ENCODE data around the gene TMIGD3. TPM values are rescaled to one million over a fixed set of nuclear protein-coding genes. Genes with fewer than 3 reads are reported as not detected.

Gene TMIGD3
- total RNA-seq, 3 donors from 2014 or later (not counting 1 experiment from before 2014, with no cell fraction given) = 1.0 TPM; not detected in 2

- no peaks in the 10 kb centered on the region for H3K36me3 Mint-ChIP-seq
- DNase-seq = no peak
- no peaks in the 10 kb centered on the region for H3K9me3 Mint-ChIP-seq
- intact Hi-C loops (cut with micrococcal nuclease) = no loop called here
- peak overlapping the region; percentile 99 for H3K4me3 Mint-ChIP-seq
- peaks cover 83 to 85% of the 10 kb centered on the region in 2 donors for H3K4me1 Mint-ChIP-seq
- Histone ChIP-seq H3K36me3 (ENCODE audit: control insufficient read depth, insufficient read depth, low read length) (peaks cover 31% of the 10 kb centered on the region), H3K4me1 (ENCODE audit: control insufficient read depth, insufficient read depth, low read length) (peaks cover 20% of the 10 kb centered on the region), H3K27me3 (ENCODE audit: control insufficient read depth, insufficient read depth, low read length) (no peaks in the 10 kb centered on the region), H3K9me3 (ENCODE audit: control insufficient read depth, insufficient read depth, low read length) (no peaks in the 10 kb centered on the region), H3K27ac (ENCODE audit: low read length) (peak overlapping the region; percentile 73), H3K4me3 (ENCODE audit: low read length) (peak overlapping the region; percentile 89)
- no peaks in the 10 kb centered on the region for H3K27me3 Mint-ChIP-seq (ENCODE audit: low read depth in 2 of 2)
- ATAC-seq = no peak
- no peak for TF ChIP-seq CTCF (IDR thresholded peaks at IDR 0.05)
- WGBS (ENCODE audit: insufficient coverage) = 73% methylated on average over 2 of the region's 3 CpGs
- H3K27ac Mint-ChIP-seq = peak overlapping the region; percentile 97 to 100
Measured at GRCh38 chr1:111450185-111450584, 53.2 kb downstream of the TMIGD3 start.

- Mint-ChIP-seq H3K27me3 (ENCODE audit: low read depth in 2 of 2) (no peaks in the 10 kb centered on the region), H3K27ac (peak overlapping the region; percentile 97 to 100)
Measured at GRCh38 chr1:111449703-111450017, 53.8 kb downstream of the TMIGD3 start.

GRCh38 chr1:111448918-111449702 is 54.3 kb downstream of the TMIGD3 start, which contains the start of the genes ATP5PB and WDR77:
Gene ATP5PB, plus strand, starts transcription at chr1:111449464. Its CDS starts 78 bp downstream, at chr1:111449542.
Gene WDR77, minus strand, starts transcription at chr1:111449256. Its CDS starts 87 bp downstream, at chr1:111449169.
- under 1% methylated on average over 51 of the region's 54 CpGs for WGBS (ENCODE audit: insufficient coverage)
- Mint-ChIP-seq H3K27me3 (ENCODE audit: low read depth in 2 of 2) (no peaks in the 10 kb centered on the region), H3K4me3 (peak within 1 kb of the TSS; percentile 99), H3K36me3 (peaks cover 7% of the 10 kb centered on the region), H3K27ac (peak within 1 kb of the TSS; percentile 97 to 100), H3K4me1 (peaks cover 72 to 75% of the 10 kb centered on the region in 2 donors), H3K9me3 (no peaks in the 10 kb centered on the region)
- H3K9me3 ChIP-seq (ENCODE audit: control insufficient read depth, insufficient read depth, low read length) = no peaks in the 10 kb centered on the region
- H3K36me3 ChIP-seq (ENCODE audit: control insufficient read depth, insufficient read depth, low read length) = peaks cover 26% of the 10 kb centered on the region
- DNase-seq = peak; percentile 80 to 97
- H3K4me3 ChIP-seq (ENCODE audit: low read length) = peak within 1 kb of the TSS; percentile 89
- no peaks in the 10 kb centered on the region for H3K27me3 ChIP-seq (ENCODE audit: control insufficient read depth, insufficient read depth, low read length)
- H3K4me1 ChIP-seq (ENCODE audit: control insufficient read depth, insufficient read depth, low read length) = peaks cover 20% of the 10 kb centered on the region
- intact Hi-C loops (cut with micrococcal nuclease) = loop anchor here (1.0 kb wide), 3 partner anchors 21 to 309 kb away; partner anchors contain the start of genes CEPT1, DDX20 and DRAM2
- H3K27ac ChIP-seq (ENCODE audit: low read length) = peak within 1 kb of the TSS; percentile 73
- TF ChIP-seq CTCF (IDR thresholded peaks at IDR 0.05) = no peak
- peak; percentile 95 to 98 (median 97) for ATAC-seq

More at GRCh38 chr1:111449703-111450017, 53.8 kb downstream of the TMIGD3 start:
- peaks cover 26% of the 10 kb centered on the region for H3K36me3 ChIP-seq (ENCODE audit: control insufficient read depth, insufficient read depth, low read length)
- peaks cover 20% of the 10 kb centered on the region for H3K4me1 ChIP-seq (ENCODE audit: control insufficient read depth, insufficient read depth, low read length)
- H3K4me3 ChIP-seq (ENCODE audit: low read length) = peak overlapping the region; percentile 89
- ATAC-seq (no peak), DNase-seq (no peak)
- Mint-ChIP-seq H3K4me3 (peak overlapping the region; percentile 99), H3K36me3 (peaks cover 2% of the 10 kb centered on the region), H3K4me1 (peaks cover 78 to 80% of the 10 kb centered on the region in 2 donors), H3K9me3 (no peaks in the 10 kb centered on the region)
- WGBS (ENCODE audit: insufficient coverage) = under 1% methylated on average over 8 of the region's 8 CpGs
- H3K27me3 ChIP-seq (ENCODE audit: control insufficient read depth, insufficient read depth, low read length) = no peaks in the 10 kb centered on the region
- no peaks in the 10 kb centered on the region for H3K9me3 ChIP-seq (ENCODE audit: control insufficient read depth, insufficient read depth, low read length)
- intact Hi-C loops (cut with micrococcal nuclease) = loop anchor here (1.0 kb wide), 3 partner anchors 21 to 309 kb away; partner anchors contain the start of genes CEPT1, DDX20 and DRAM2
- H3K27ac ChIP-seq (ENCODE audit: low read length) = peak overlapping the region; percentile 73
- no peak for TF ChIP-seq CTCF (IDR thresholded peaks at IDR 0.05)

All from natural killer cell (primary cell).